ENCODE results near the gene SUPT3H. TPM values are rescaled to one million over a fixed set of nuclear protein-coding genes. Genes with fewer than 3 reads are reported as not detected.

The SUPT3H gene
- total and polyA plus RNA-seq, 2 donors from 2014 or later: 10.1 to 12.5 TPM

- Histone ChIP-seq H3K4me1 (ENCODE audit: control insufficient read depth in 2 of 3, insufficient read depth in 2 of 3, low read depth in 1 of 3, low read length in 3 of 3) (peaks cover 0 to 13% (median 0%) of the 10 kb centered on the region in 3 donors), H3K9me3 (ENCODE audit: control insufficient read depth in 2 of 3, insufficient read depth in 1 of 3, low read length in 3 of 3) (no peaks in the 10 kb centered on the region), H3K27ac (ENCODE audit: low read depth in 2 of 2, low read length in 2 of 2) (peak overlapping the region in 1 of 2 donors; percentile 2), H3K27me3 (ENCODE audit: control insufficient read depth, insufficient read depth, low read length) (peaks cover 20% of the 10 kb centered on the region), H3K4me3 (ENCODE audit: low read length in 3 of 3) (peak overlapping the region in 1 of 3 donors; percentile 61), H3K9ac (ENCODE audit: low read length in 3 of 3) (peak overlapping the region in 1 of 3 donors; percentile 18), H3K36me3 (ENCODE audit: control insufficient read depth in 2 of 3, insufficient read depth in 3 of 3, low read length in 3 of 3) (no peaks in the 10 kb centered on the region)
- DNase-seq: peak; percentile 37 to 81 (median 52)
- TF ChIP-seq, protein P1, sequence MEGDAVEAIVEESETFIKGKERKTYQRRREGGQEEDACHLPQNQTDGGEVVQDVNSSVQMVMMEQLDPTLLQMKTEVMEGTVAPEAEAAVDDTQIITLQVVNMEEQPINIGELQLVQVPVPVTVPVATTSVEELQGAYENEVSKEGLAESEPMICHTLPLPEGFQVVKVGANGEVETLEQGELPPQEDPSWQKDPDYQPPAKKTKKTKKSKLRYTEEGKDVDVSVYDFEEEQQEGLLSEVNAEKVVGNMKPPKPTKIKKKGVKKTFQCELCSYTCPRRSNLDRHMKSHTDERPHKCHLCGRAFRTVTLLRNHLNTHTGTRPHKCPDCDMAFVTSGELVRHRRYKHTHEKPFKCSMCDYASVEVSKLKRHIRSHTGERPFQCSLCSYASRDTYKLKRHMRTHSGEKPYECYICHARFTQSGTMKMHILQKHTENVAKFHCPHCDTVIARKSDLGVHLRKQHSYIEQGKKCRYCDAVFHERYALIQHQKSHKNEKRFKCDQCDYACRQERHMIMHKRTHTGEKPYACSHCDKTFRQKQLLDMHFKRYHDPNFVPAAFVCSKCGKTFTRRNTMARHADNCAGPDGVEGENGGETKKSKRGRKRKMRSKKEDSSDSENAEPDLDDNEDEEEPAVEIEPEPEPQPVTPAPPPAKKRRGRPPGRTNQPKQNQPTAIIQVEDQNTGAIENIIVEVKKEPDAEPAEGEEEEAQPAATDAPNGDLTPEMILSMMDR (IDR thresholded peaks at IDR 0.05; ENCODE audit: borderline replicate concordance, extremely low read depth, insufficient read depth): no peak
- no peak for FAIRE-seq
- intact Hi-C loops (cut with DNase I): no loop called here
These were observed 46.2 kb upstream of the SUPT3H start for GRCh38 chr6:45423824-45424450.

GRCh38 chr6:45423111-45423823 lies 45.5 kb upstream of the SUPT3H start:
- FAIRE-seq (no peak), DNase-seq (peak; percentile 40 to 85 (median 49))
- peaks cover 23% of the 10 kb centered on the region for H3K27me3 ChIP-seq (ENCODE audit: control insufficient read depth, insufficient read depth, low read length)
- H3K4me3 ChIP-seq (ENCODE audit: low read length in 3 of 3): peak overlapping the region; percentile 36 to 61 (median 53)
- peak overlapping the region in 1 of 2 donors; percentile 2 for H3K27ac ChIP-seq (ENCODE audit: low read depth in 2 of 2, low read length in 2 of 2)
- intact Hi-C loops (cut with DNase I): no loop called here
- H3K36me3 ChIP-seq (ENCODE audit: control insufficient read depth in 2 of 3, insufficient read depth in 3 of 3, low read length in 3 of 3): no peaks in the 10 kb centered on the region
- TF ChIP-seq, protein P1 (IDR thresholded peaks at IDR 0.05; ENCODE audit: borderline replicate concordance, extremely low read depth, insufficient read depth): no peak
- no peaks in the 10 kb centered on the region for H3K9me3 ChIP-seq (ENCODE audit: control insufficient read depth in 2 of 3, insufficient read depth in 1 of 3, low read length in 3 of 3)
- H3K9ac ChIP-seq (ENCODE audit: low read length in 3 of 3): peak overlapping the region in 2 of 3 donors; percentile 15 to 18
- H3K4me1 ChIP-seq (ENCODE audit: control insufficient read depth in 2 of 3, insufficient read depth in 2 of 3, low read depth in 1 of 3, low read length in 3 of 3): peaks cover 0 to 13% (median 0%) of the 10 kb centered on the region in 3 donors

GRCh38 chr6:45422503-45423110 lies 44.9 kb upstream of the SUPT3H start:
- no peak for FAIRE-seq
- Histone ChIP-seq H3K4me3 (ENCODE audit: low read length in 3 of 3) (peak overlapping the region; percentile 53 to 61 (median 53)), H3K27me3 (ENCODE audit: control insufficient read depth, insufficient read depth, low read length) (peaks cover 23% of the 10 kb centered on the region), H3K27ac (ENCODE audit: low read depth in 2 of 2, low read length in 2 of 2) (peak overlapping the region in 1 of 2 donors; percentile 14), H3K9ac (ENCODE audit: low read length in 3 of 3) (peak overlapping the region in 2 of 3 donors; percentile 16 to 32), H3K36me3 (ENCODE audit: control insufficient read depth in 2 of 3, insufficient read depth in 3 of 3, low read length in 3 of 3) (no peaks in the 10 kb centered on the region), H3K4me1 (ENCODE audit: control insufficient read depth in 2 of 3, insufficient read depth in 2 of 3, low read depth in 1 of 3, low read length in 3 of 3) (peaks cover 0 to 13% (median 0%) of the 10 kb centered on the region in 3 donors), H3K9me3 (ENCODE audit: control insufficient read depth in 2 of 3, insufficient read depth in 1 of 3, low read length in 3 of 3) (no peaks in the 10 kb centered on the region)
- intact Hi-C loops (cut with DNase I): no loop called here
- DNase-seq: peak; percentile 46 to 84 (median 64)
- TF ChIP-seq, protein P1 (IDR thresholded peaks at IDR 0.05; ENCODE audit: borderline replicate concordance, extremely low read depth, insufficient read depth): no peak
